Body of pancreas (tissue), 4 donors: ENCODE measurements around the gene C11orf71. TPM values are rescaled to one million over a fixed set of nuclear protein-coding genes. Genes with fewer than 3 reads are reported as not detected.

Source experiments
- ATAC-seq: fragments of 150-250 bp; one replicate; pipeline ENCODE4 v1.9.1; 2016
- DNase-seq, 4 donors: peaks; one replicate each; pipeline ENCODE4 v3.0.0-alpha.2; 2019
- H3K27ac ChIP-seq, 4 donors: fragments of 200-600 bp; sonication (generic); 1 replicate in 3 of 4; 2 replicates in 1 of 4; pipeline versions ENCODE4 v1.5.1 to v1.6.1; 2016 to 2019; ENCODE audit warnings: mild to moderate bottlenecking in 1 of 4, mixed read lengths in 1 of 4, moderate library complexity in 1 of 4
- H3K27me3 ChIP-seq, 2 donors: fragments of 200-600 bp; sonication (generic); one replicate each; pipeline ENCODE4 v1.6.0; 2016; ENCODE audit warnings: mild to moderate bottlenecking in 1 of 2
- H3K36me3 ChIP-seq, 2 donors: fragments of 200-600 bp; sonication (generic); replicated peaks in 1 of 2; 2 replicates each; pipeline ENCODE4 v1.5.1; 2016; ENCODE audit warnings: low read depth in 2 of 2; ENCODE audit not compliant: insufficient read depth in 1 of 2
- H3K4me1 ChIP-seq: fragments of 200-600 bp; sonication (generic); one replicate; pipeline ENCODE4 v1.6.0; 2016
- H3K4me3 ChIP-seq, 2 donors: fragments of 200-600 bp; sonication (generic); 1 replicate in 1 of 2; 2 replicates in 1 of 2; pipeline ENCODE4 v1.5.1; 2016 to 2019
- H3K9me3 ChIP-seq, 3 donors: fragments of 200-600 bp; sonication (generic); 1 replicate in 2 of 3; 2 replicates in 1 of 3; pipeline ENCODE4 v1.5.1; 2016
- CTCF ChIP-seq, 7 experiments: fragments of 450-650 bp in 4 of 7; fragments of 200-600 bp in 3 of 7; sonication (generic) in 3 of 7; IDR thresholded peaks; one replicate each; pipeline ENCODE4 v1.5.1; 2016 to 2019; ENCODE audit warnings: antibody characterized with exemption in 7 of 7
- POLR2A ChIP-seq, 3 donors: fragments of 450-650 bp; IDR thresholded peaks; one replicate each; pipeline ENCODE4 v1.6.1; 2016; ENCODE audit warnings: antibody characterized with exemption in 3 of 3, mild to moderate bottlenecking in 2 of 3
- WGBS, 2 donors: methylation state at CpG; one replicate each; pipeline ENCODE4 v1.1.5; 2017; 5-methylcytosine and 5-hydroxymethylcytosine counted together
- intact Hi-C: fragments of 100-400 bp; cut with DNase I; formaldehyde crosslinking; loops from one replicate; pipeline ENCODE4 v1.15.1; 2023
- total RNA-seq, 2 donors: library from RNA; depleted of rRNA; stranded (reverse); fragments of >200 nt; gene quantifications; one replicate each; pipeline ENCODE4 v1.1.0, GENCODE V29; 2016

Gene C11orf71
- total RNA-seq, 2 donors from 2014 or later: 5.4 to 8.2 TPM

GRCh38 chr11:114440121-114440860, 40.0 kb upstream of the C11orf71 start:
- Histone ChIP-seq H3K9me3 (no peaks in the 10 kb centered on the region), H3K4me3 (peak overlapping the region; percentile 74 to 80), H3K4me1 (peaks cover 29% of the 10 kb centered on the region), H3K27me3 (no peaks in the 10 kb centered on the region), H3K27ac (peak overlapping the region; percentile 65 to 76 (median 74)), H3K36me3 (no peaks in the 10 kb centered on the region)
- ATAC-seq (no peak), DNase-seq (no peak)
- intact Hi-C loops: no loop called here
- 5 to 12% methylated on average over 9 to 10 of the region's 10 CpGs for WGBS, 2 donors
- TF ChIP-seq POLR2A (IDR thresholded peaks at IDR 0.05): no peak
- no peak for TF ChIP-seq CTCF (IDR thresholded peaks at IDR 0.05)

- peaks cover 29% of the 10 kb centered on the region for H3K4me1 ChIP-seq
- DNase-seq (peak; percentile 95 to 97 (median 96)), ATAC-seq (peak; percentile 98)
- peak within 1 kb of the TSS; percentile 65 to 76 (median 74) for H3K27ac ChIP-seq
- no peaks in the 10 kb centered on the region for H3K27me3 ChIP-seq
- H3K36me3 ChIP-seq: no peaks in the 10 kb centered on the region
- peak within 1 kb of the TSS; percentile 74 to 80 for H3K4me3 ChIP-seq
- intact Hi-C loops: no loop called here
- WGBS, 2 donors: 1 to 2% methylated on average over 13 to 63 of the region's 64 CpGs
- H3K9me3 ChIP-seq: no peaks in the 10 kb centered on the region
- peak in 4 of 7 experiments; percentile 11 to 47 (median 37) for TF ChIP-seq CTCF (IDR thresholded peaks at IDR 0.05)
- peak; percentile 71 to 85 (median 84) for TF ChIP-seq POLR2A (IDR thresholded peaks at IDR 0.05)
These were observed 39.2 kb upstream of the C11orf71 start, which contains the start of gene REXO2 for GRCh38 chr11:114439229-114440120. REXO2 (plus strand) TSS chr11:114439467; CDS start chr11:114439529, 62 bp downstream.

GRCh38 chr11:114438303-114438702, 38.0 kb upstream of the C11orf71 start:
- Histone ChIP-seq H3K27me3 (no peaks in the 10 kb centered on the region), H3K36me3 (no peaks in the 10 kb centered on the region), H3K4me1 (peaks cover 29% of the 10 kb centered on the region), H3K9me3 (no peaks in the 10 kb centered on the region), H3K4me3 (no peak overlapping the region), H3K27ac (no peak overlapping the region)
- DNase-seq: no peak
- TF ChIP-seq CTCF (IDR thresholded peaks at IDR 0.05): no peak
- TF ChIP-seq POLR2A (IDR thresholded peaks at IDR 0.05): no peak
- ATAC-seq: no peak
- 64 to 69% methylated on average over 6 of the region's 6 CpGs for WGBS, 2 donors
- intact Hi-C loops: no loop called here

GRCh38 chr11:114433376-114433775, 33.1 kb upstream of the C11orf71 start:
- WGBS, 2 donors: 38 to 61% methylated on average over 4 of the region's 4 CpGs
- TF ChIP-seq CTCF (IDR thresholded peaks at IDR 0.05) (no peak), POLR2A (IDR thresholded peaks at IDR 0.05) (no peak)
- intact Hi-C loops: no loop called here
- Histone ChIP-seq H3K4me1 (peaks cover 1% of the 10 kb centered on the region), H3K36me3 (no peaks in the 10 kb centered on the region), H3K9me3 (no peaks in the 10 kb centered on the region), H3K27me3 (no peaks in the 10 kb centered on the region), H3K27ac (no peak overlapping the region), H3K4me3 (no peak overlapping the region)
- no peak for ATAC-seq
- DNase-seq: no peak
